HG03095 (cell line): ENCODE results near the gene ZNF385C.
"Not testable (repeated sequence)": the region's sequence is repeated elsewhere in the genome, so short reads cannot be mapped to it uniquely, and the experiment has no call there.

ENCODE experiments used
- ATAC-seq: cut with Tn5 transposase; IDR thresholded peaks from one replicate; pipeline ENCODE4 v1.9.1; 2021; ENCODE audit warnings: moderate library complexity; ENCODE audit not compliant: unreplicated experiment

ZNF385C gene

GRCh38 chr17:42023524-42024349 lies 74.5 kb downstream of the ZNF385C start:
- ATAC-seq, result no peak

GRCh38 chr17:42020845-42021244 lies 77.4 kb downstream of the ZNF385C start:
- ATAC-seq, result not testable (repeated sequence)

GRCh38 chr17:42019509-42020404 lies 78.5 kb downstream of the ZNF385C start, which contains the start of gene NKIRAS2:
Gene NKIRAS2, plus strand, starts transcription at chr17:42020090. Its CDS starts 1,488 bp downstream, at chr17:42021578.
- ATAC-seq, result peak; percentile 49

GRCh38 chr17:42018988-42019387 lies 79.3 kb downstream of the ZNF385C start:
- no peak for ATAC-seq

GRCh38 chr17:42018339-42018738 lies 79.9 kb downstream of the ZNF385C start:
- ATAC-seq, result no peak

- no peak for ATAC-seq
Measured at GRCh38 chr17:42017866-42018200, 80.4 kb downstream of the ZNF385C start.

GRCh38 chr17:42016941-42017865 lies 81.1 kb downstream of the ZNF385C start, which contains the start of gene DNAJC7:
Gene DNAJC7, minus strand, starts transcription at chr17:42017439. Its CDS starts 23 bp downstream, at chr17:42017416.
- peak; percentile 75 for ATAC-seq

- no peak for ATAC-seq
Measured at GRCh38 chr17:42016411-42016831, 81.9 kb downstream of the ZNF385C start.

- not testable (repeated sequence) for ATAC-seq
Measured at GRCh38 chr17:42013740-42014139, 84.5 kb downstream of the ZNF385C start.

- not testable (repeated sequence) for ATAC-seq
Measured at GRCh38 chr17:42012363-42012762, 85.9 kb downstream of the ZNF385C start.

GRCh38 chr17:42010898-42011516 lies 87.3 kb downstream of the ZNF385C start:
- ATAC-seq, result no peak

GRCh38 chr17:42010266-42010680 lies 88.0 kb downstream of the ZNF385C start:
- not testable (repeated sequence) for ATAC-seq

- no peak for ATAC-seq
Measured at GRCh38 chr17:42009170-42009569, 89.1 kb downstream of the ZNF385C start.

- ATAC-seq, result no peak
Measured at GRCh38 chr17:42005166-42005565, 93.1 kb downstream of the ZNF385C start.

GRCh38 chr17:42002792-42003301 lies 95.4 kb downstream of the ZNF385C start:
- no peak for ATAC-seq

GRCh38 chr17:42002175-42002791 lies 96.0 kb downstream of the ZNF385C start:
- ATAC-seq, result no peak

GRCh38 chr17:42001729-42002128 lies 96.5 kb downstream of the ZNF385C start:
- ATAC-seq, result no peak

GRCh38 chr17:42000413-42001133 lies 97.7 kb downstream of the ZNF385C start:
- no peak for ATAC-seq

- no peak for ATAC-seq
Measured at GRCh38 chr17:41998497-41998896, 99.8 kb downstream of the ZNF385C start.
